Ishikawa (cell line): ENCODE data around the gene MTMR1.

Experiments used
- CREB1 ChIP-seq: IDR thresholded peaks from 2 replicates; pipeline ENCODE4 v1.6.1; 2012; ENCODE audit warnings: low read depth
- EGR1 ChIP-seq: IDR thresholded peaks from 2 replicates; pipeline ENCODE4 v1.6.1; 2012
- EP300 ChIP-seq: IDR thresholded peaks from 2 replicates; pipeline ENCODE4 v1.6.1; 2012; ENCODE audit warnings: borderline replicate concordance
- MAX ChIP-seq: IDR thresholded peaks from 2 replicates; pipeline ENCODE4 v1.6.1; 2012
- RAD21 ChIP-seq: IDR thresholded peaks from 2 replicates; pipeline ENCODE4 v1.6.1; 2012; ENCODE audit warnings: low read depth
- REST ChIP-seq: IDR thresholded peaks from 2 replicates; pipeline ENCODE4 v1.6.1; 2012; ENCODE audit warnings: low read depth, mild to moderate bottlenecking
- TAF1 ChIP-seq: IDR thresholded peaks from 2 replicates; pipeline ENCODE4 v1.6.1; 2012; ENCODE audit warnings: low read depth, mild to moderate bottlenecking
- TEAD4 ChIP-seq: IDR thresholded peaks from 2 replicates; pipeline ENCODE4 v1.6.1; 2012
- YY1 ChIP-seq: IDR thresholded peaks from 2 replicates; pipeline ENCODE4 v1.6.1; 2012; ENCODE audit warnings: low read depth
- TF ChIP-seq, protein P1 (sequence below): IDR thresholded peaks from 2 replicates; pipeline ENCODE4 v1.6.1; 2012

GRCh38 chrX:150696331-150696730 lies 3.1 kb downstream of the MTMR1 start:
- no peak for TF ChIP-seq REST
- TF ChIP-seq TAF1: no peak
- no peak for TF ChIP-seq YY1
- TF ChIP-seq CREB1: no peak
- no peak for TF ChIP-seq MAX
- no peak for TF ChIP-seq RAD21
- TF ChIP-seq TEAD4: no peak
- TF ChIP-seq EGR1: no peak
- no peak for TF ChIP-seq EP300
- TF ChIP-seq, protein P1, sequence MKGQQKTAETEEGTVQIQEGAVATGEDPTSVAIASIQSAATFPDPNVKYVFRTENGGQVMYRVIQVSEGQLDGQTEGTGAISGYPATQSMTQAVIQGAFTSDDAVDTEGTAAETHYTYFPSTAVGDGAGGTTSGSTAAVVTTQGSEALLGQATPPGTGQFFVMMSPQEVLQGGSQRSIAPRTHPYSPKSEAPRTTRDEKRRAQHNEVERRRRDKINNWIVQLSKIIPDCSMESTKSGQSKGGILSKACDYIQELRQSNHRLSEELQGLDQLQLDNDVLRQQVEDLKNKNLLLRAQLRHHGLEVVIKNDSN: no peak
